Upper lobe of left lung (tissue), 4 donors: ENCODE results near the gene TRAF2.
"Not testable (repeated sequence)": the region's sequence is repeated elsewhere in the genome, so short reads cannot be mapped to it uniquely, and the experiment has no call there.

ENCODE experiments used
- EP300 ChIP-seq, 4 donors: sonication (generic); formaldehyde crosslinking; IDR thresholded peaks; one replicate each; pipeline ENCODE4 v1.5.1; 2017; ENCODE audit warnings: antibody characterized with exemption in 4 of 4, control low read depth in 2 of 4
- POLR2AphosphoS5 ChIP-seq, 2 donors: sonication (generic); formaldehyde crosslinking; IDR thresholded peaks; one replicate each; pipeline ENCODE4 v1.5.1; 2017; ENCODE audit warnings: antibody characterized with exemption in 2 of 2
- TF ChIP-seq, protein P1 (sequence below), 6 experiments: fragments of 450-650 bp in 4 of 6; fragments of 200-600 bp in 2 of 6; sonication (generic) in 2 of 6; IDR thresholded peaks; one replicate each; pipeline ENCODE4 v1.5.1; 2016 to 2019; ENCODE audit warnings: antibody characterized with exemption in 6 of 6

DNA sequence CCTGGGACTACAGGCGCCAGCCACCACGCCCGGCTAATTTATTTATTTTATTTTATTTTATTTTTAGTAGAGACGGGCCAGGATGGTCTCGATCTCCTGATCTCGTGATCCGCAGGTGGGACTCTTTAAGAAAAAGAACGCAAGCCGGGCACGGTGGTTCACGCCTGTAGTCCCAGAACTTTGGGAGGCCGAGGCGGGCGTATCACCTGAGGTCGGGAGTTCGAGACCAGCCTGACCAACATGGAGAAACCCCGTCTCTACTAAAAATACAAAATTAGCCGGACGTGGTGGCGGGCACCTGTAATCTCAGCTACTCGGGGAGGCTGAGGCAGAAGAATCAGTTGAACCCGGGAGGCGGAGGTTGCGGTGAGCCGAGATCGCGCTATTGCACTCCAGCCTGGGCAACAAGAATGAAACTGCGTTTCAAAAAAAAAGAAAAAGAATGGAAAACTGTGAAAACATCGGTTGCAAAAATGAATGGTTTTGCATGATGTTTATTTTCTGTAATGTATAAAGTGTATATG, 19.4 kb upstream of the TRAF2 start:
- TF ChIP-seq, protein P1, sequence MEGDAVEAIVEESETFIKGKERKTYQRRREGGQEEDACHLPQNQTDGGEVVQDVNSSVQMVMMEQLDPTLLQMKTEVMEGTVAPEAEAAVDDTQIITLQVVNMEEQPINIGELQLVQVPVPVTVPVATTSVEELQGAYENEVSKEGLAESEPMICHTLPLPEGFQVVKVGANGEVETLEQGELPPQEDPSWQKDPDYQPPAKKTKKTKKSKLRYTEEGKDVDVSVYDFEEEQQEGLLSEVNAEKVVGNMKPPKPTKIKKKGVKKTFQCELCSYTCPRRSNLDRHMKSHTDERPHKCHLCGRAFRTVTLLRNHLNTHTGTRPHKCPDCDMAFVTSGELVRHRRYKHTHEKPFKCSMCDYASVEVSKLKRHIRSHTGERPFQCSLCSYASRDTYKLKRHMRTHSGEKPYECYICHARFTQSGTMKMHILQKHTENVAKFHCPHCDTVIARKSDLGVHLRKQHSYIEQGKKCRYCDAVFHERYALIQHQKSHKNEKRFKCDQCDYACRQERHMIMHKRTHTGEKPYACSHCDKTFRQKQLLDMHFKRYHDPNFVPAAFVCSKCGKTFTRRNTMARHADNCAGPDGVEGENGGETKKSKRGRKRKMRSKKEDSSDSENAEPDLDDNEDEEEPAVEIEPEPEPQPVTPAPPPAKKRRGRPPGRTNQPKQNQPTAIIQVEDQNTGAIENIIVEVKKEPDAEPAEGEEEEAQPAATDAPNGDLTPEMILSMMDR (IDR thresholded peaks at IDR 0.05): not testable (repeated sequence)
- TF ChIP-seq POLR2AphosphoS5, EP300 (IDR thresholded peaks at IDR 0.05): not testable (repeated sequence)
